ENCODE measurements around the gene FGR. TPM values are rescaled to one million over a fixed set of nuclear protein-coding genes. Genes with fewer than 3 reads are reported as not detected.

The FGR gene
- total RNA-seq, 1 donor from 2014 or later = not detected

- TF ChIP-seq CTCF (conservative IDR thresholded peaks at IDR 0.05) = no peak
- no peak for DNase-seq (ENCODE audit: extremely low spot score, unreplicated experiment)
- Mint-ChIP-seq H3K36me3 (no peaks in the 10 kb centered on the region), H3K27ac (peak overlapping the region; percentile 93), H3K4me1 (ENCODE audit: unreplicated experiment) (peaks cover 37% of the 10 kb centered on the region), H3K4me3 (peak overlapping the region; percentile 88), H3K9me3 (no peaks in the 10 kb centered on the region), H3K27me3 (no peaks in the 10 kb centered on the region)
These were observed 24.0 kb upstream of the FGR start for GRCh38 chr1:27658951-27659496.

GRCh38 chr1:27656157-27656893, 21.3 kb upstream of the FGR start:
- H3K27me3 Mint-ChIP-seq = no peaks in the 10 kb centered on the region
- no peaks in the 10 kb centered on the region for H3K9me3 Mint-ChIP-seq
- no peak overlapping the region for H3K4me3 Mint-ChIP-seq
- no peaks in the 10 kb centered on the region for H3K36me3 Mint-ChIP-seq
- TF ChIP-seq CTCF (conservative IDR thresholded peaks at IDR 0.05) = no peak
- DNase-seq (ENCODE audit: extremely low spot score, unreplicated experiment) = no peak
- H3K4me1 Mint-ChIP-seq (ENCODE audit: unreplicated experiment) = peaks cover 26% of the 10 kb centered on the region
- H3K27ac Mint-ChIP-seq = no peak overlapping the region

GRCh38 chr1:27655151-27655937, 20.4 kb upstream of the FGR start:
- TF ChIP-seq CTCF (conservative IDR thresholded peaks at IDR 0.05) = no peak
- DNase-seq (ENCODE audit: extremely low spot score, unreplicated experiment) = no peak

GRCh38 chr1:27652111-27652864, 17.3 kb upstream of the FGR start:
- Mint-ChIP-seq H3K36me3 (no peaks in the 10 kb centered on the region), H3K27me3 (no peaks in the 10 kb centered on the region), H3K27ac (peak overlapping the region; percentile 50), H3K4me1 (ENCODE audit: unreplicated experiment) (peaks cover 27% of the 10 kb centered on the region), H3K9me3 (no peaks in the 10 kb centered on the region), H3K4me3 (no peak overlapping the region)
- no peak for DNase-seq (ENCODE audit: extremely low spot score, unreplicated experiment)
- no peak for TF ChIP-seq CTCF (conservative IDR thresholded peaks at IDR 0.05)

More at GRCh38 chr1:27655151-27655937, 20.4 kb upstream of the FGR start:
- H3K27ac Mint-ChIP-seq = peak overlapping the region; percentile 89
- no peaks in the 10 kb centered on the region for H3K9me3 Mint-ChIP-seq
- H3K4me1 Mint-ChIP-seq (ENCODE audit: unreplicated experiment) = peaks cover 34% of the 10 kb centered on the region
- H3K36me3 Mint-ChIP-seq = no peaks in the 10 kb centered on the region
- peak overlapping the region; percentile 38 for H3K4me3 Mint-ChIP-seq
- no peaks in the 10 kb centered on the region for H3K27me3 Mint-ChIP-seq

GRCh38 chr1:27650539-27651175, 15.7 kb upstream of the FGR start:
- DNase-seq (ENCODE audit: extremely low spot score, unreplicated experiment) = no peak
- TF ChIP-seq CTCF (conservative IDR thresholded peaks at IDR 0.05) = no peak
- peak overlapping the region; percentile 94 for H3K27ac Mint-ChIP-seq

More at GRCh38 chr1:27650539-27651175, 15.7 kb upstream of the FGR start:
- peaks cover 26% of the 10 kb centered on the region for H3K4me1 Mint-ChIP-seq (ENCODE audit: unreplicated experiment)
- H3K36me3 Mint-ChIP-seq = no peaks in the 10 kb centered on the region
- no peaks in the 10 kb centered on the region for H3K27me3 Mint-ChIP-seq
- no peaks in the 10 kb centered on the region for H3K9me3 Mint-ChIP-seq
- peak overlapping the region; percentile 45 for H3K4me3 Mint-ChIP-seq
